HepG2 (cell line): ENCODE data around the gene TMEM255B. TPM values are rescaled to one million over a fixed set of nuclear protein-coding genes. Genes with fewer than 3 reads are reported as not detected.
A peak's percentile ranks its signal among the peaks of the same experiment; 100 is the strongest.

ENCODE experiments used
- NR2C2 ChIP-seq: sonication (generic); formaldehyde crosslinking; IDR thresholded peaks from 2 replicates; pipeline ENCODE4 v1.4.0; 2020; ENCODE audit warnings: missing genetic modification reagents, mild to moderate bottlenecking, moderate library complexity, borderline replicate concordance
- POLR2A ChIP-seq, 2 experiments: IDR thresholded peaks; 2 replicates each; pipeline ENCODE4 v1.6.1; 2011; ENCODE audit warnings: low read depth in 2 of 2, low read length in 2 of 2, mild to moderate bottlenecking in 1 of 2, moderate library complexity in 1 of 2; ENCODE audit not compliant: insufficient read depth in 1 of 2
- RBAK ChIP-seq: sonication (generic); formaldehyde crosslinking; IDR thresholded peaks from 2 replicates; pipeline ENCODE4 v1.5.1; 2020; ENCODE audit warnings: mild to moderate bottlenecking, missing genetic modification reagents
- SAP130 ChIP-seq: IDR thresholded peaks from 2 replicates; pipeline ENCODE4 v1.6.1; 2016; ENCODE audit warnings: low read depth
- SOX5 ChIP-seq: IDR thresholded peaks from 2 replicates; pipeline ENCODE4 v1.6.1; 2016; ENCODE audit warnings: borderline replicate concordance
- STAG1 ChIP-seq: sonication (generic); formaldehyde crosslinking; IDR thresholded peaks from 2 replicates; pipeline ENCODE4 v1.4.0; 2020; ENCODE audit warnings: missing genetic modification reagents
- TARDBP ChIP-seq: sonication (generic); formaldehyde crosslinking; IDR thresholded peaks from 2 replicates; pipeline ENCODE4 v1.8.0; 2022; ENCODE audit warnings: mild to moderate bottlenecking, missing genetic modification reagents
- TFDP2 ChIP-seq: sonication (generic); formaldehyde crosslinking; IDR thresholded peaks from 2 replicates; pipeline ENCODE4 v1.4.0; 2020; ENCODE audit warnings: missing genetic modification reagents
- ZBTB20 ChIP-seq: sonication (generic); formaldehyde crosslinking; IDR thresholded peaks from 2 replicates; pipeline ENCODE4 v1.8.1; 2023; ENCODE audit warnings: missing genetic modification reagents, low read depth, mild to moderate bottlenecking, borderline replicate concordance
- ZNF143 ChIP-seq: sonication (generic); formaldehyde crosslinking; IDR thresholded peaks from 2 replicates; pipeline ENCODE4 v1.4.0; 2020; ENCODE audit warnings: missing genetic modification reagents
- ZNF337 ChIP-seq: sonication (generic); formaldehyde crosslinking; IDR thresholded peaks from 2 replicates; pipeline ENCODE4 v1.5.1; 2020; ENCODE audit warnings: missing genetic modification reagents, low read depth, mild to moderate bottlenecking, borderline replicate concordance
- ZNF431 ChIP-seq: sonication (generic); formaldehyde crosslinking; IDR thresholded peaks from 2 replicates; pipeline ENCODE4 v1.9.0; 2022; ENCODE audit warnings: missing genetic modification reagents, low read depth, mild to moderate bottlenecking, borderline replicate concordance
- ZNF446 ChIP-seq: sonication (generic); formaldehyde crosslinking; IDR thresholded peaks from 2 replicates; pipeline ENCODE4 v1.5.0; 2020; ENCODE audit warnings: mild to moderate bottlenecking, missing genetic modification reagents
- ZNF713 ChIP-seq: sonication (generic); formaldehyde crosslinking; IDR thresholded peaks from 2 replicates; pipeline ENCODE4 v1.4.0; 2020; ENCODE audit warnings: mild to moderate bottlenecking, missing genetic modification reagents
- ZNF800 ChIP-seq: sonication (generic); formaldehyde crosslinking; IDR thresholded peaks from 2 replicates; pipeline ENCODE4 v1.4.0; 2020; ENCODE audit warnings: missing genetic modification reagents
- polyA plus RNA-seq, 8 experiments: library from polyadenylated mRNA; depleted of rRNA in 3 of 8; stranded (reverse) in 7 of 8; unstranded in 1 of 8; fragments of >200 nt; fragmentation: Illumina TruSeq in 4 of 8; extraction: Trizol in 4 of 8; gene quantifications; 2 replicates each; pipeline versions ENCODE4 v1.2.1 to v1.2.3, GENCODE V29; 2011 to 2016; ENCODE audit warnings: low read depth in 4 of 8, missing spikeins in 1 of 8, mixed read lengths in 1 of 8; ENCODE audit not compliant: insufficient read depth in 1 of 8
- total RNA-seq, 5 experiments: library from RNA; depleted of rRNA; stranded (reverse); fragments of >200 nt; fragmentation: Illumina TruSeq; extraction: Trizol; gene quantifications; 2 replicates each; pipeline ENCODE4 v1.2.3, GENCODE V29; 2016; ENCODE audit warnings: low read depth in 1 of 5
- TF ChIP-seq, protein P1 (sequence below): sonication (generic); formaldehyde crosslinking; IDR thresholded peaks from 2 replicates; pipeline ENCODE4 v1.4.0; 2020; ENCODE audit warnings: mild to moderate bottlenecking, missing genetic modification reagents
- TF ChIP-seq, protein P2 (sequence below): sonication (generic); formaldehyde crosslinking; IDR thresholded peaks from 2 replicates; pipeline ENCODE4 v1.4.0; 2020; ENCODE audit warnings: missing genetic modification reagents
- TF ChIP-seq, protein P3 (sequence below): sonication (generic); formaldehyde crosslinking; IDR thresholded peaks from 2 replicates; pipeline ENCODE4 v1.5.1; 2020; ENCODE audit warnings: mild to moderate bottlenecking, missing genetic modification reagents, moderate library complexity

Gene TMEM255B
- total and polyA plus RNA-seq, 2 of the 13 experiments (the other 11 are each of a cell fraction or from before 2014, with no cell fraction given), result not detected

- TF ChIP-seq TFDP2 (CRISPR knock-in tag) (no peak), POLR2A (IDR thresholded peaks at IDR 0.05; ENCODE audit: insufficient read depth in 1 of 2, low read depth in 2 of 2, low read length in 2 of 2) (0 out of 4 replicates have a peak, but pooled peaks of 1 of the 2 experiments have one; percentile 29), TARDBP (no peak), RBAK (CRISPR knock-in tag) (no peak), ZNF337 (no peak), ZNF431 (CRISPR knock-in tag) (no peak), SOX5 (0 out of 2 replicates have a peak, but pooled peaks have one; percentile 25), ZNF143 (CRISPR knock-in tag) (peak; percentile 75), ZNF446 (CRISPR knock-in tag) (no peak), ZNF800 (CRISPR knock-in tag) (no peak), STAG1 (no peak), ZBTB20 (CRISPR knock-in tag) (no peak), ZNF713 (CRISPR knock-in tag) (no peak), SAP130 (CRISPR knock-in tag) (peak; percentile 33; the same call in 1 of the 2 replicates), NR2C2 (CRISPR knock-in tag) (no peak)
- TF ChIP-seq, protein P1, sequence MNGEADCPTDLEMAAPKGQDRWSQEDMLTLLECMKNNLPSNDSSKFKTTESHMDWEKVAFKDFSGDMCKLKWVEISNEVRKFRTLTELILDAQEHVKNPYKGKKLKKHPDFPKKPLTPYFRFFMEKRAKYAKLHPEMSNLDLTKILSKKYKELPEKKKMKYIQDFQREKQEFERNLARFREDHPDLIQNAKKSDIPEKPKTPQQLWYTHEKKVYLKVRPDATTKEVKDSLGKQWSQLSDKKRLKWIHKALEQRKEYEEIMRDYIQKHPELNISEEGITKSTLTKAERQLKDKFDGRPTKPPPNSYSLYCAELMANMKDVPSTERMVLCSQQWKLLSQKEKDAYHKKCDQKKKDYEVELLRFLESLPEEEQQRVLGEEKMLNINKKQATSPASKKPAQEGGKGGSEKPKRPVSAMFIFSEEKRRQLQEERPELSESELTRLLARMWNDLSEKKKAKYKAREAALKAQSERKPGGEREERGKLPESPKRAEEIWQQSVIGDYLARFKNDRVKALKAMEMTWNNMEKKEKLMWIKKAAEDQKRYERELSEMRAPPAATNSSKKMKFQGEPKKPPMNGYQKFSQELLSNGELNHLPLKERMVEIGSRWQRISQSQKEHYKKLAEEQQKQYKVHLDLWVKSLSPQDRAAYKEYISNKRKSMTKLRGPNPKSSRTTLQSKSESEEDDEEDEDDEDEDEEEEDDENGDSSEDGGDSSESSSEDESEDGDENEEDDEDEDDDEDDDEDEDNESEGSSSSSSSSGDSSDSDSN, result 0 out of 2 replicates have a peak, but pooled peaks have one; percentile 22
- TF ChIP-seq, protein P2, sequence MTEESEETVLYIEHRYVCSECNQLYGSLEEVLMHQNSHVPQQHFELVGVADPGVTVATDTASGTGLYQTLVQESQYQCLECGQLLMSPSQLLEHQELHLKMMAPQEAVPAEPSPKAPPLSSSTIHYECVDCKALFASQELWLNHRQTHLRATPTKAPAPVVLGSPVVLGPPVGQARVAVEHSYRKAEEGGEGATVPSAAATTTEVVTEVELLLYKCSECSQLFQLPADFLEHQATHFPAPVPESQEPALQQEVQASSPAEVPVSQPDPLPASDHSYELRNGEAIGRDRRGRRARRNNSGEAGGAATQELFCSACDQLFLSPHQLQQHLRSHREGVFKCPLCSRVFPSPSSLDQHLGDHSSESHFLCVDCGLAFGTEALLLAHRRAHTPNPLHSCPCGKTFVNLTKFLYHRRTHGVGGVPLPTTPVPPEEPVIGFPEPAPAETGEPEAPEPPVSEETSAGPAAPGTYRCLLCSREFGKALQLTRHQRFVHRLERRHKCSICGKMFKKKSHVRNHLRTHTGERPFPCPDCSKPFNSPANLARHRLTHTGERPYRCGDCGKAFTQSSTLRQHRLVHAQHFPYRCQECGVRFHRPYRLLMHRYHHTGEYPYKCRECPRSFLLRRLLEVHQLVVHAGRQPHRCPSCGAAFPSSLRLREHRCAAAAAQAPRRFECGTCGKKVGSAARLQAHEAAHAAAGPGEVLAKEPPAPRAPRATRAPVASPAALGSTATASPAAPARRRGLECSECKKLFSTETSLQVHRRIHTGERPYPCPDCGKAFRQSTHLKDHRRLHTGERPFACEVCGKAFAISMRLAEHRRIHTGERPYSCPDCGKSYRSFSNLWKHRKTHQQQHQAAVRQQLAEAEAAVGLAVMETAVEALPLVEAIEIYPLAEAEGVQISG (CRISPR knock-in tag), result peak; percentile 93
- TF ChIP-seq, protein P3, sequence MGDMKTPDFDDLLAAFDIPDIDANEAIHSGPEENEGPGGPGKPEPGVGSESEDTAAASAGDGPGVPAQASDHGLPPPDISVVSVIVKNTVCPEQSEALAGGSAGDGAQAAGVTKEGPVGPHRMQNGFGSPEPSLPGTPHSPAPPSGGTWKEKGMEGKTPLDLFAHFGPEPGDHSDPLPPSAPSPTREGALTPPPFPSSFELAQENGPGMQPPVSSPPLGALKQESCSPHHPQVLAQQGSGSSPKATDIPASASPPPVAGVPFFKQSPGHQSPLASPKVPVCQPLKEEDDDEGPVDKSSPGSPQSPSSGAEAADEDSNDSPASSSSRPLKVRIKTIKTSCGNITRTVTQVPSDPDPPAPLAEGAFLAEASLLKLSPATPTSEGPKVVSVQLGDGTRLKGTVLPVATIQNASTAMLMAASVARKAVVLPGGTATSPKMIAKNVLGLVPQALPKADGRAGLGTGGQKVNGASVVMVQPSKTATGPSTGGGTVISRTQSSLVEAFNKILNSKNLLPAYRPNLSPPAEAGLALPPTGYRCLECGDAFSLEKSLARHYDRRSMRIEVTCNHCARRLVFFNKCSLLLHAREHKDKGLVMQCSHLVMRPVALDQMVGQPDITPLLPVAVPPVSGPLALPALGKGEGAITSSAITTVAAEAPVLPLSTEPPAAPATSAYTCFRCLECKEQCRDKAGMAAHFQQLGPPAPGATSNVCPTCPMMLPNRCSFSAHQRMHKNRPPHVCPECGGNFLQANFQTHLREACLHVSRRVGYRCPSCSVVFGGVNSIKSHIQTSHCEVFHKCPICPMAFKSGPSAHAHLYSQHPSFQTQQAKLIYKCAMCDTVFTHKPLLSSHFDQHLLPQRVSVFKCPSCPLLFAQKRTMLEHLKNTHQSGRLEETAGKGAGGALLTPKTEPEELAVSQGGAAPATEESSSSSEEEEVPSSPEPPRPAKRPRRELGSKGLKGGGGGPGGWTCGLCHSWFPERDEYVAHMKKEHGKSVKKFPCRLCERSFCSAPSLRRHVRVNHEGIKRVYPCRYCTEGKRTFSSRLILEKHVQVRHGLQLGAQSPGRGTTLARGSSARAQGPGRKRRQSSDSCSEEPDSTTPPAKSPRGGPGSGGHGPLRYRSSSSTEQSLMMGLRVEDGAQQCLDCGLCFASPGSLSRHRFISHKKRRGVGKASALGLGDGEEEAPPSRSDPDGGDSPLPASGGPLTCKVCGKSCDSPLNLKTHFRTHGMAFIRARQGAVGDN (CRISPR knock-in tag), result peak; percentile 33; the same call in 1 of the 2 replicates
These were observed 22.7 kb upstream of the TMEM255B start (continued) for GRCh38 chr13:113736258-113736731.
